ENCODE measurements around the gene CEP57L1.
"Not testable (repeated sequence)": the region's sequence is repeated elsewhere in the genome, so short reads cannot be mapped to it uniquely, and the experiment has no call there.

- TF ChIP-seq EZH2 (IDR thresholded peaks at IDR 0.05; ENCODE audit: low read length, missing control alignments); CTCF (conservative IDR thresholded peaks at IDR 0.05 in 1 of 2, IDR thresholded peaks at IDR 0.05 in 1 of 2; ENCODE audit: low read depth in 1 of 2, low read length in 2 of 2): not testable (repeated sequence)
Observed at GRCh38 chr6:109084146-109084545, 11.2 kb upstream of the CEP57L1 start.

Data from fibroblast of lung (primary cell).